Liver (tissue), 3 donors: ENCODE results near the gene ARHGEF2.
A peak's percentile ranks its signal among the peaks of the same experiment; 100 is the strongest.

Source experiments
- CTCF ChIP-seq: fragments of 150-350 bp; IDR thresholded peaks from 2 replicates; pipeline ENCODE4 v1.5.1; 2017; ENCODE audit warnings: improper control_type of control experiment, low read depth, low read length; ENCODE audit not compliant: missing input control
- EGR1 ChIP-seq, 2 donors: IDR thresholded peaks; 2 replicates each; pipeline ENCODE4 v1.6.1; 2016 to 2018; ENCODE audit warnings: antibody characterized with exemption in 2 of 2, low read depth in 2 of 2
- FOXA1 ChIP-seq: IDR thresholded peaks from 2 replicates; pipeline ENCODE4 v1.6.1; 2016; ENCODE audit warnings: antibody characterized with exemption
- FOXA2 ChIP-seq: IDR thresholded peaks from 2 replicates; pipeline ENCODE4 v1.6.1; 2016; ENCODE audit warnings: antibody characterized with exemption
- GABPA ChIP-seq, 2 donors: IDR thresholded peaks in 1 of 2; conservative IDR thresholded peaks in 1 of 2; 2 replicates each; pipeline ENCODE4 v1.6.1; 2016; ENCODE audit warnings: antibody characterized with exemption in 2 of 2, mild to moderate bottlenecking in 1 of 2, moderate library complexity in 1 of 2
- JUND ChIP-seq, 2 donors: IDR thresholded peaks; 2 replicates each; pipeline ENCODE4 v1.6.1; 2016; ENCODE audit warnings: antibody characterized with exemption in 2 of 2
- MAX ChIP-seq: IDR thresholded peaks from 2 replicates; pipeline ENCODE4 v1.6.1; 2016; ENCODE audit warnings: antibody characterized with exemption
- ZBTB33 ChIP-seq: IDR thresholded peaks from 2 replicates; pipeline ENCODE4 v1.6.1; 2016; ENCODE audit warnings: antibody characterized with exemption
- TF ChIP-seq, protein P1 (sequence below): IDR thresholded peaks from 2 replicates; pipeline ENCODE4 v1.6.1; 2016; ENCODE audit warnings: antibody characterized with exemption, mild to moderate bottlenecking
- TF ChIP-seq, protein P2 (sequence below): IDR thresholded peaks from 2 replicates; pipeline ENCODE4 v1.6.1; 2016; ENCODE audit warnings: antibody characterized with exemption
- donor health status: healthy.
- donor health status: healthy.

DNA sequence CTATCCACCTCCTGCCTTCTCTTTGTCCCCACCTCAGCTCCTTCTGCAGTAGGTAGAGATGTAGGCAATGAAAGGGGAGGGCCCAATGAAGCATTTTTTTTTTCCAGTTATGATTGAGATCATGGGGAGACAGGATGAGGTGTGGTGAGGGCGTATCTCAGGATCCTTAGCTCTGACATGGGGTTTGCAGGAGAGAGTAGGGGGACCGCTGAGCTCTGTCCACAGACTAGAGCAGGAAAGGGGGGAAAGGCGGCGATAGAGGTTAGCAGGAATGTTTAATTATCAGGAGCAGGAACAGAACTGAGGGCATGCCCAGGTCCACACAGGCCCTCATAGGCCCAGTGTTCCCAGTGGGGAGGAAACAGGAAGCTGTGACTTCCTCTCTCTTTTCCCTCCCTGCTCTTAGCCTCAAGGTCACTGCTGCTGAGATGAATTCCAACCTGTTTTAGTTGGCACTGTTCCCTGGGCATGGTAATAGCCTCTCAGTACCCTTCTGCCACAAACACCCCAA lies 37.8 kb downstream of the ARHGEF2 start:
- no peak for TF ChIP-seq FOXA1
- no peak for TF ChIP-seq CTCF
- no peak for TF ChIP-seq EGR1 (IDR thresholded peaks at IDR 0.05; ENCODE audit: low read depth in 2 of 2)
- TF ChIP-seq, protein P1, sequence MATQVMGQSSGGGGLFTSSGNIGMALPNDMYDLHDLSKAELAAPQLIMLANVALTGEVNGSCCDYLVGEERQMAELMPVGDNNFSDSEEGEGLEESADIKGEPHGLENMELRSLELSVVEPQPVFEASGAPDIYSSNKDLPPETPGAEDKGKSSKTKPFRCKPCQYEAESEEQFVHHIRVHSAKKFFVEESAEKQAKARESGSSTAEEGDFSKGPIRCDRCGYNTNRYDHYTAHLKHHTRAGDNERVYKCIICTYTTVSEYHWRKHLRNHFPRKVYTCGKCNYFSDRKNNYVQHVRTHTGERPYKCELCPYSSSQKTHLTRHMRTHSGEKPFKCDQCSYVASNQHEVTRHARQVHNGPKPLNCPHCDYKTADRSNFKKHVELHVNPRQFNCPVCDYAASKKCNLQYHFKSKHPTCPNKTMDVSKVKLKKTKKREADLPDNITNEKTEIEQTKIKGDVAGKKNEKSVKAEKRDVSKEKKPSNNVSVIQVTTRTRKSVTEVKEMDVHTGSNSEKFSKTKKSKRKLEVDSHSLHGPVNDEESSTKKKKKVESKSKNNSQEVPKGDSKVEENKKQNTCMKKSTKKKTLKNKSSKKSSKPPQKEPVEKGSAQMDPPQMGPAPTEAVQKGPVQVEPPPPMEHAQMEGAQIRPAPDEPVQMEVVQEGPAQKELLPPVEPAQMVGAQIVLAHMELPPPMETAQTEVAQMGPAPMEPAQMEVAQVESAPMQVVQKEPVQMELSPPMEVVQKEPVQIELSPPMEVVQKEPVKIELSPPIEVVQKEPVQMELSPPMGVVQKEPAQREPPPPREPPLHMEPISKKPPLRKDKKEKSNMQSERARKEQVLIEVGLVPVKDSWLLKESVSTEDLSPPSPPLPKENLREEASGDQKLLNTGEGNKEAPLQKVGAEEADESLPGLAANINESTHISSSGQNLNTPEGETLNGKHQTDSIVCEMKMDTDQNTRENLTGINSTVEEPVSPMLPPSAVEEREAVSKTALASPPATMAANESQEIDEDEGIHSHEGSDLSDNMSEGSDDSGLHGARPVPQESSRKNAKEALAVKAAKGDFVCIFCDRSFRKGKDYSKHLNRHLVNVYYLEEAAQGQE, result no peak
- TF ChIP-seq FOXA2, result no peak
- no peak for TF ChIP-seq JUND (IDR thresholded peaks at IDR 0.05)
- TF ChIP-seq, protein P2, sequence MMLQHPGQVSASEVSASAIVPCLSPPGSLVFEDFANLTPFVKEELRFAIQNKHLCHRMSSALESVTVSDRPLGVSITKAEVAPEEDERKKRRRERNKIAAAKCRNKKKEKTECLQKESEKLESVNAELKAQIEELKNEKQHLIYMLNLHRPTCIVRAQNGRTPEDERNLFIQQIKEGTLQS, result no peak
- TF ChIP-seq MAX, result no peak
- TF ChIP-seq ZBTB33, result no peak
- TF ChIP-seq GABPA (IDR thresholded peaks at IDR 0.05 in 1 of 2, conservative IDR thresholded peaks at IDR 0.05 in 1 of 2), result peak in 1 of 2 donors; percentile 27
